KMS-11 (cell line): ENCODE measurements around the gene NTF3.

Experiments used
- H2AFZ ChIP-seq: fragments of 200-600 bp; sonication (generic); 2 replicates; pipeline ENCODE4 v1.6.1; 2016; ENCODE audit warnings: antibody characterized with exemption, mixed run types, low read depth
- H3K27ac ChIP-seq: fragments of 200-600 bp; sonication (generic); 2 replicates; pipeline ENCODE4 v1.6.1; 2016; ENCODE audit warnings: mild to moderate bottlenecking, mixed run types
- H3K27me3 ChIP-seq: fragments of 200-600 bp; sonication (generic); 2 replicates; pipeline ENCODE4 v1.6.1; 2017; ENCODE audit warnings: mild to moderate bottlenecking, low read depth, mixed run types, moderate library complexity; ENCODE audit not compliant: insufficient read depth
- H3K36me3 ChIP-seq: fragments of 200-600 bp; sonication (generic); 2 replicates; pipeline ENCODE4 v1.6.1; 2017; ENCODE audit warnings: mild to moderate bottlenecking, mixed run types; ENCODE audit not compliant: insufficient read depth
- H3K4me1 ChIP-seq: fragments of 200-600 bp; sonication (generic); 2 replicates; pipeline ENCODE4 v1.6.1; 2016; ENCODE audit warnings: mild to moderate bottlenecking, low read depth, mixed run types; ENCODE audit not compliant: poor library complexity, severe bottlenecking
- H3K4me2 ChIP-seq: fragments of 200-600 bp; sonication (generic); 2 replicates; pipeline ENCODE4 v1.7.0; 2016; ENCODE audit warnings: mild to moderate bottlenecking, mixed run types
- H3K4me3 ChIP-seq: fragments of 200-600 bp; sonication (generic); IDR thresholded peaks from 2 replicates; pipeline ENCODE4 v1.6.1; 2017; ENCODE audit warnings: low read depth, low read length, mixed read lengths; ENCODE audit not compliant: insufficient read depth
- H3K79me2 ChIP-seq: fragments of 200-600 bp; sonication (generic); 2 replicates; pipeline ENCODE4 v1.6.1; 2016; ENCODE audit warnings: low read depth, mixed run types; ENCODE audit not compliant: insufficient read depth
- H3K9ac ChIP-seq: fragments of 200-600 bp; sonication (generic); 2 replicates; pipeline ENCODE4 v1.6.1; 2016; ENCODE audit warnings: mild to moderate bottlenecking, mixed run types
- H4K20me1 ChIP-seq: fragments of 200-600 bp; sonication (generic); 2 replicates; pipeline ENCODE4 v1.6.1; 2016; ENCODE audit warnings: mild to moderate bottlenecking, mixed run types; ENCODE audit not compliant: insufficient read depth
- TF ChIP-seq, protein P1 (sequence below): fragments of 200-600 bp; sonication (generic); conservative IDR thresholded peaks from 2 replicates; pipeline ENCODE4 v1.6.1; 2017; ENCODE audit warnings: low read depth, mild to moderate bottlenecking, antibody characterized with exemption, low read length, moderate library complexity, mixed read lengths

The NTF3 gene

GRCh38 chr12:5441497-5442236 is 9.8 kb downstream of the NTF3 start:
- Histone ChIP-seq H3K4me2 (no peak overlapping the region), H3K79me2 (no peaks in the 10 kb centered on the region), H4K20me1 (no peaks in the 10 kb centered on the region), H3K9ac (no peak overlapping the region), H2AFZ (no peak overlapping the region), H3K27ac (no peak overlapping the region), H3K36me3 (no peaks in the 10 kb centered on the region), H3K4me3 (no peak overlapping the region), H3K4me1 (no peaks in the 10 kb centered on the region), H3K27me3 (no peaks in the 10 kb centered on the region)
- TF ChIP-seq, protein P1, sequence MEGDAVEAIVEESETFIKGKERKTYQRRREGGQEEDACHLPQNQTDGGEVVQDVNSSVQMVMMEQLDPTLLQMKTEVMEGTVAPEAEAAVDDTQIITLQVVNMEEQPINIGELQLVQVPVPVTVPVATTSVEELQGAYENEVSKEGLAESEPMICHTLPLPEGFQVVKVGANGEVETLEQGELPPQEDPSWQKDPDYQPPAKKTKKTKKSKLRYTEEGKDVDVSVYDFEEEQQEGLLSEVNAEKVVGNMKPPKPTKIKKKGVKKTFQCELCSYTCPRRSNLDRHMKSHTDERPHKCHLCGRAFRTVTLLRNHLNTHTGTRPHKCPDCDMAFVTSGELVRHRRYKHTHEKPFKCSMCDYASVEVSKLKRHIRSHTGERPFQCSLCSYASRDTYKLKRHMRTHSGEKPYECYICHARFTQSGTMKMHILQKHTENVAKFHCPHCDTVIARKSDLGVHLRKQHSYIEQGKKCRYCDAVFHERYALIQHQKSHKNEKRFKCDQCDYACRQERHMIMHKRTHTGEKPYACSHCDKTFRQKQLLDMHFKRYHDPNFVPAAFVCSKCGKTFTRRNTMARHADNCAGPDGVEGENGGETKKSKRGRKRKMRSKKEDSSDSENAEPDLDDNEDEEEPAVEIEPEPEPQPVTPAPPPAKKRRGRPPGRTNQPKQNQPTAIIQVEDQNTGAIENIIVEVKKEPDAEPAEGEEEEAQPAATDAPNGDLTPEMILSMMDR: no peak

DNA sequence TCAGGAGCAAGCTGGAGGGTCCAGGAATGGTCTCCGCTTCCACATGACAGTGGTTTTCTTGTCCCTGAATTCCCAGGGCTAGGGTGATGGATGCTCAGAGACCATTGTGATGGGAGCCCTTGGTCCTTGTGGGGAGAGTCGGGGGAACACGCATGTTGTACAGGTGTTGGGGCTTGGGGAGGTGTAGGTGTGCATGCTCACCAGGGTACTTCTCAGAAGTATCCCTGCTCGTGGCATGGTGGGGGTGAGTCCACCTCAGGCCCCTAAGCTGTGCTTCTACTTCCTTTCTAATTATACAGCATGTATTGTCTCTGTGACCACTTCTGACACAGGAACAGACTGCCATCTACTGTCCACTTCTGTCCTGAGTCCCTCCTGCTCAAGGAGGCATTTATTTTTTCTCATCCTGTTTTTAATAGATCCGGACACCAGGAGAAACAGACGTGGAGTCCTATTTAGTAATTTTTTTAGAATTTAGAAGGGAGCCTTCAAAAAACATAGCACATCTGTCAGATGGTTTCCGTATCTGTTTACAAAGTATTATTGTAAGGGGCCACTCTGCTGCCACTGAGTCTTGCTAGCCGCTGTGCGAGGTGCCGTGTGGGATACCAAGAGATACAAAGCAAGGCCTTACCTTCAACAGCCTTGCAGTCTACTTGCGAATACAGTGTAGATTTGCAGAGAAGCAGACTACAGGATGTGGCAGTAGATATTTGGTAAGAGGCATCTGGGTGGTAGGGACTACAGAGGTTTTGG is 10.5 kb downstream of the NTF3 start:
- no peaks in the 10 kb centered on the region for H3K4me1 ChIP-seq
- H2AFZ ChIP-seq: no peak overlapping the region
- H3K27ac ChIP-seq: no peak overlapping the region
- H4K20me1 ChIP-seq: no peaks in the 10 kb centered on the region
- H3K36me3 ChIP-seq: no peaks in the 10 kb centered on the region
- no peak overlapping the region for H3K9ac ChIP-seq
- H3K27me3 ChIP-seq: no peaks in the 10 kb centered on the region
- TF ChIP-seq, protein P1: peak; percentile 41
- no peak overlapping the region for H3K4me3 ChIP-seq
- H3K4me2 ChIP-seq: no peak overlapping the region
- H3K79me2 ChIP-seq: no peaks in the 10 kb centered on the region

- H4K20me1 ChIP-seq: no peaks in the 10 kb centered on the region
- TF ChIP-seq, protein P1: no peak
- H3K4me3 ChIP-seq: no peak overlapping the region
- H3K27me3 ChIP-seq: no peaks in the 10 kb centered on the region
- no peaks in the 10 kb centered on the region for H3K79me2 ChIP-seq
- no peak overlapping the region for H3K4me2 ChIP-seq
- no peak overlapping the region for H2AFZ ChIP-seq
- H3K27ac ChIP-seq: no peak overlapping the region
- no peaks in the 10 kb centered on the region for H3K4me1 ChIP-seq
- H3K9ac ChIP-seq: no peak overlapping the region
- no peaks in the 10 kb centered on the region for H3K36me3 ChIP-seq
Observed at GRCh38 chr12:5444520-5444919, 12.6 kb downstream of the NTF3 start.

DNA sequence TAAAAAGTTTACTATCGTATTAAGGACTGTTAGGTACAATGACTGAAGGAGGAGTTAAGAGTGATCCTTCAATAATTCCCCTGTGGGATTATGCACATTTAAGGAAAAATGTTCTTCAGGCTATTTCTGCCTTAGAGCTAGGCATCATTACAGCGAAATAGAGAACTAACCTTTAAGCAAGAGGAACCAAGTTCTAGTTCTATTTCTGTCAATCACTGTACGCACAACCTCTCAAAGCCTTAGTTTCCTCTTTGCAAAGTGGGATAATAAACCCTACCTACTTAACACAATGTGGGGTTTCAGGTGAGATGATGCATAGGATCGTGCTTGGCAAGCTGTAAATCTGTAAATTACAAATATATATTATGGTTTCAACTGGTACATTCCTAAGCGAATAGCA is 15.4 kb downstream of the NTF3 start:
- no peak overlapping the region for H3K27ac ChIP-seq
- no peaks in the 10 kb centered on the region for H3K36me3 ChIP-seq
- no peak overlapping the region for H2AFZ ChIP-seq
- no peaks in the 10 kb centered on the region for H3K79me2 ChIP-seq
- no peak overlapping the region for H3K4me2 ChIP-seq
- no peaks in the 10 kb centered on the region for H3K27me3 ChIP-seq
- TF ChIP-seq, protein P1: no peak
- no peaks in the 10 kb centered on the region for H4K20me1 ChIP-seq
- H3K4me3 ChIP-seq: no peak overlapping the region
- H3K9ac ChIP-seq: no peak overlapping the region
- no peaks in the 10 kb centered on the region for H3K4me1 ChIP-seq
